K562 (cell line): ENCODE results near the gene NDRG3. TPM values are rescaled to one million over a fixed set of nuclear protein-coding genes. Genes with fewer than 3 reads are reported as not detected.
A peak's percentile ranks its signal among the peaks of the same experiment; 100 is the strongest.

Experiments
- ATAC-seq: fragments of 200-7000 bp; cut with Tn5 transposase; 3 replicates; pipeline ENCODE4 v1.9.1; 2020; ENCODE audit warnings: moderate library complexity
- BruUV-seq: library from RNA; stranded (reverse); fragments of 400-500 nt; replicated peaks from 2 replicates; lab custom pipeline; 2021; lab: Mats Ljungman, UMichigan
- CTCF ChIA-PET: fragments of 300-600 bp; formaldehyde crosslinking; extraction: SDS; loops from one replicate; lab custom pipeline; 2021; ENCODE audit warnings: low intra/inter-chr PET ratio; lab: Yijun Ruan, JAX
- POLR2A ChIA-PET: fragments of 300-600, 350-650 bp; sonication (Branson Sonifier 250); formaldehyde crosslinking; extraction: SDS; loops from one replicate; lab custom pipeline; 2021; ENCODE audit warnings: antibody characterized with exemption, inconsistent platforms; lab: Yijun Ruan, JAX
- DNase-seq, 4 experiments: peaks; one replicate each; pipeline versions ENCODE4 v3.0.0 to v3.0.0-alpha.2; 2011 to 2018; ENCODE audit warnings: low spot score in 3 of 4, mixed read lengths in 3 of 4; ENCODE audit errors: extremely low read depth in 1 of 4
- FAIRE-seq: peaks from 2 replicates; lab custom pipeline; 2011; peaks lifted over from hg19 to GRCh38; lab: Jason Lieb, UNC
- H2AFZ ChIP-seq: 2 replicates; pipeline ENCODE4 v1.6.0; 2011; ENCODE audit warnings: low read depth, low read length, control low read depth, inconsistent platforms
- H3K27ac ChIP-seq: fragments of 200-600 bp; 3 replicates; pipeline ENCODE4 v1.8.0; 2011; ENCODE audit warnings: low read depth, mild to moderate bottlenecking, control low read depth, inconsistent platforms, low read length, moderate library complexity, mixed read lengths; ENCODE audit errors: extremely low read depth
- H3K27me3 ChIP-seq, 2 experiments: fragments of 300-600 bp in 1 of 2; 2 replicates in 1 of 2; 3 replicates in 1 of 2; pipeline versions ENCODE4 v1.6.0 to v1.8.0; 2011; ENCODE audit warnings: inconsistent platforms in 2 of 2, low read length in 2 of 2, mild to moderate bottlenecking in 1 of 2, mixed read lengths in 1 of 2, moderate library complexity in 1 of 2; ENCODE audit not compliant: control insufficient read depth in 2 of 2, insufficient read depth in 2 of 2
- H3K36me3 ChIP-seq: fragments of 300-600 bp; 3 replicates; pipeline ENCODE4 v1.8.0; 2011; ENCODE audit warnings: mild to moderate bottlenecking, low read length, inconsistent platforms; ENCODE audit not compliant: control insufficient read depth, insufficient read depth
- H3K4me1 ChIP-seq, 2 experiments: fragments of 200-600 bp in 1 of 2; replicated peaks in 1 of 2; 2 replicates in 1 of 2; 3 replicates in 1 of 2; pipeline versions ENCODE4 v1.5.1 to v1.8.0; 2011; ENCODE audit warnings: inconsistent platforms in 2 of 2, low read length in 2 of 2, mild to moderate bottlenecking in 1 of 2, mixed read lengths in 1 of 2, moderate library complexity in 1 of 2; ENCODE audit not compliant: control insufficient read depth in 2 of 2, insufficient read depth in 2 of 2
- H3K4me2 ChIP-seq: 2 replicates; pipeline ENCODE4 v1.6.1; 2011; ENCODE audit warnings: low read length, control low read depth, inconsistent platforms, mixed read lengths; ENCODE audit not compliant: insufficient read depth
- H3K4me3 ChIP-seq: fragments of 200-600 bp; sonication (generic), shearing (Covaris generic); 2 replicates; pipeline ENCODE4 v1.5.1; 2016; ENCODE audit warnings: control low read depth, inconsistent platforms
- H3K79me2 ChIP-seq: fragments of 200-600 bp; 3 replicates; pipeline ENCODE4 v1.8.0; 2011; ENCODE audit warnings: low read length, inconsistent platforms; ENCODE audit not compliant: control insufficient read depth, insufficient read depth
- H3K9ac ChIP-seq, 2 experiments: 2 replicates each; pipeline versions ENCODE4 v1.6.0 to v1.6.1; 2011; ENCODE audit warnings: low read depth in 2 of 2, low read length in 2 of 2, control low read depth in 1 of 2, inconsistent platforms in 1 of 2, mild to moderate bottlenecking in 1 of 2, mixed read lengths in 1 of 2; ENCODE audit not compliant: insufficient read depth in 1 of 2
- H3K9me1 ChIP-seq: one replicate; pipeline ENCODE4 v1.6.0; 2011; ENCODE audit warnings: inconsistent platforms, mild to moderate bottlenecking, low read length, moderate library complexity; ENCODE audit not compliant: control insufficient read depth, insufficient read depth
- H3K9me3 ChIP-seq: replicated peaks from 2 replicates; pipeline ENCODE4 v1.5.1; 2011; ENCODE audit warnings: low read depth, low read length, inconsistent platforms; ENCODE audit not compliant: control insufficient read depth, insufficient read depth
- H4K20me1 ChIP-seq: replicated peaks from 2 replicates; pipeline ENCODE4 v1.6.1; 2011; ENCODE audit warnings: low read length, inconsistent platforms, mixed read lengths; ENCODE audit not compliant: control insufficient read depth, insufficient read depth
- ZNF384 ChIP-seq: IDR thresholded peaks from 2 replicates; pipeline ENCODE4 v1.6.1; 2012; ENCODE audit warnings: low read depth, low read length, improper control_type of control experiment
- WGBS: fragments of 100-300 bp; shearing (Covaris generic); methylation state at CpG from one replicate; pipeline ENCODE4 v1.1.6; 2016; ENCODE audit warnings: low coverage, mixed read lengths; ENCODE audit not compliant: insufficient coverage; ENCODE audit errors: missing lambda C conversion rate; 5-methylcytosine and 5-hydroxymethylcytosine counted together
- in situ Hi-C: fragments of 300-500 bp; cut with MboI; formaldehyde crosslinking; loops from 4 replicates; pipeline ENCODE4 v1.15.0; 2018; ENCODE audit warnings: inconsistent platforms, mixed read lengths
- intact Hi-C: fragments of 100-400 bp; cut with micrococcal nuclease; formaldehyde crosslinking; loops from 2 replicates; pipeline ENCODE4 v1.14.2; 2022
- polyA plus RNA-seq, 8 experiments: library from polyadenylated mRNA; depleted of rRNA in 4 of 8; stranded (reverse) in 5 of 8; unstranded in 3 of 8; fragments of >200 nt; fragmentation: Nextera tagmentation in 2 of 8; fragmentation: Illumina TruSeq in 1 of 8; extraction: Ambion mirVana in 2 of 8; extraction: Trizol in 1 of 8; gene quantifications; 2 replicates each; pipeline versions ENCODE4 v1.2.1 to v1.2.3, GENCODE V29; 2011 to 2014; ENCODE audit warnings: inconsistent platforms in 1 of 8, missing spikeins in 1 of 8
- total RNA-seq, 7 experiments: library from RNA; depleted of rRNA in 6 of 7; stranded (reverse); fragments of >200 nt in 6 of 7; fragmentation: Illumina TruSeq in 2 of 7; extraction: Trizol in 2 of 7; gene quantifications; 2 replicates each; pipeline versions ENCODE4 v1.2.1 to v1.2.3, GENCODE V29; 2011 to 2021; ENCODE audit warnings: low replicate concordance in 1 of 7
- TF ChIP-seq, protein P1 (sequence below), 3 experiments: IDR thresholded peaks in 2 of 3; conservative IDR thresholded peaks in 1 of 3; 2 replicates each; pipeline ENCODE4 v1.5.1; 2011 to 2012; ENCODE audit warnings: low read length in 3 of 3, mild to moderate bottlenecking in 3 of 3, control low read depth in 2 of 3, improper control_type of control experiment in 1 of 3, inconsistent platforms in 1 of 3, low read depth in 1 of 3, mixed read lengths in 1 of 3, moderate library complexity in 1 of 3; ENCODE audit not compliant: insufficient read depth in 2 of 3
- TF ChIP-seq, protein P2 (sequence below): fragments of 450-650 bp; formaldehyde crosslinking; conservative IDR thresholded peaks from 2 replicates; pipeline ENCODE4 v1.4.0; 2022; ENCODE audit warnings: mild to moderate bottlenecking, missing genetic modification characterization
- TF ChIP-seq, protein P3 (sequence below): sonication (generic); IDR thresholded peaks from 2 replicates; pipeline ENCODE4 v1.6.1; 2016

The NDRG3 gene
- total and polyA plus RNA-seq, 9 of the 15 experiments (the other 6 are each of a cell fraction or from before 2014, with no cell fraction given) = 14.6 to 39.4 (median 24.4) TPM

DNA sequence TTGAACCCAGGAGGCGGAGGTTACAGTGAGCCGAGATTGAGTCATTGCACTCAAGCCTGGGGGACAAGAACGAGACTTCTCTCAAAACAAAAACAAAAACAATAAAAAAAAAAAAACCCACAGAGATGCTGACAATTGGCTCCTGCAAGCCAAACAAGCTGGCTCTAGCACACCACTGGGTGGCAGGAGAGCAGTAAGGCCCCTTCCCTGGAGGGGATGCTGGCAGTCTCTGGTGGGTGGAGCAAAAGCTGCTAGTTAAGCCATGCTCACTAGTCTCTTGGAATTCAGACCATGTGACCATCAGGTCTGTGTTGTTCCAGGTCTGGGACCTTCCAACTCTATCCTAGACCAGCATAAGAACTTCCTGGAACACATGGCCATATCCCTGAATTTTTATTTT, 46.5 kb upstream of the NDRG3 start:
- H3K4me2 ChIP-seq = no peak overlapping the region
- TF ChIP-seq, protein P1, sequence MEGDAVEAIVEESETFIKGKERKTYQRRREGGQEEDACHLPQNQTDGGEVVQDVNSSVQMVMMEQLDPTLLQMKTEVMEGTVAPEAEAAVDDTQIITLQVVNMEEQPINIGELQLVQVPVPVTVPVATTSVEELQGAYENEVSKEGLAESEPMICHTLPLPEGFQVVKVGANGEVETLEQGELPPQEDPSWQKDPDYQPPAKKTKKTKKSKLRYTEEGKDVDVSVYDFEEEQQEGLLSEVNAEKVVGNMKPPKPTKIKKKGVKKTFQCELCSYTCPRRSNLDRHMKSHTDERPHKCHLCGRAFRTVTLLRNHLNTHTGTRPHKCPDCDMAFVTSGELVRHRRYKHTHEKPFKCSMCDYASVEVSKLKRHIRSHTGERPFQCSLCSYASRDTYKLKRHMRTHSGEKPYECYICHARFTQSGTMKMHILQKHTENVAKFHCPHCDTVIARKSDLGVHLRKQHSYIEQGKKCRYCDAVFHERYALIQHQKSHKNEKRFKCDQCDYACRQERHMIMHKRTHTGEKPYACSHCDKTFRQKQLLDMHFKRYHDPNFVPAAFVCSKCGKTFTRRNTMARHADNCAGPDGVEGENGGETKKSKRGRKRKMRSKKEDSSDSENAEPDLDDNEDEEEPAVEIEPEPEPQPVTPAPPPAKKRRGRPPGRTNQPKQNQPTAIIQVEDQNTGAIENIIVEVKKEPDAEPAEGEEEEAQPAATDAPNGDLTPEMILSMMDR (IDR thresholded peaks at IDR 0.05 in 2 of 3, conservative IDR thresholded peaks at IDR 0.05 in 1 of 3; ENCODE audit: insufficient read depth in 2 of 3, low read depth in 1 of 3, low read length in 3 of 3) = peak in 2 of 3 experiments; percentile 39 to 40; a peak in 3 of 6 replicates
- TF ChIP-seq ZNF384 = 0 out of 2 replicates have a peak, but pooled peaks have one; percentile 42
- TF ChIP-seq, protein P2, sequence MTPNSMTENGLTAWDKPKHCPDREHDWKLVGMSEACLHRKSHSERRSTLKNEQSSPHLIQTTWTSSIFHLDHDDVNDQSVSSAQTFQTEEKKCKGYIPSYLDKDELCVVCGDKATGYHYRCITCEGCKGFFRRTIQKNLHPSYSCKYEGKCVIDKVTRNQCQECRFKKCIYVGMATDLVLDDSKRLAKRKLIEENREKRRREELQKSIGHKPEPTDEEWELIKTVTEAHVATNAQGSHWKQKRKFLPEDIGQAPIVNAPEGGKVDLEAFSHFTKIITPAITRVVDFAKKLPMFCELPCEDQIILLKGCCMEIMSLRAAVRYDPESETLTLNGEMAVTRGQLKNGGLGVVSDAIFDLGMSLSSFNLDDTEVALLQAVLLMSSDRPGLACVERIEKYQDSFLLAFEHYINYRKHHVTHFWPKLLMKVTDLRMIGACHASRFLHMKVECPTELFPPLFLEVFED (CRISPR knock-in tag) = no peak
- TF ChIP-seq, protein P3, sequence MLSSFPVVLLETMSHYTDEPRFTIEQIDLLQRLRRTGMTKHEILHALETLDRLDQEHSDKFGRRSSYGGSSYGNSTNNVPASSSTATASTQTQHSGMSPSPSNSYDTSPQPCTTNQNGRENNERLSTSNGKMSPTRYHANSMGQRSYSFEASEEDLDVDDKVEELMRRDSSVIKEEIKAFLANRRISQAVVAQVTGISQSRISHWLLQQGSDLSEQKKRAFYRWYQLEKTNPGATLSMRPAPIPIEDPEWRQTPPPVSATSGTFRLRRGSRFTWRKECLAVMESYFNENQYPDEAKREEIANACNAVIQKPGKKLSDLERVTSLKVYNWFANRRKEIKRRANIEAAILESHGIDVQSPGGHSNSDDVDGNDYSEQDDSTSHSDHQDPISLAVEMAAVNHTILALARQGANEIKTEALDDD = peak; percentile 93
- BruUV-seq = no TSS peak
- no peaks in the 10 kb centered on the region for H3K9me3 ChIP-seq
- peak; percentile 37 for FAIRE-seq
- no peaks in the 10 kb centered on the region for H3K9me1 ChIP-seq
- ChIA-PET POLR2A (interaction anchor here (1.5 kb wide), 1 partner anchor 19 kb away, joined by 3 read pairs; the partner anchor contains the start of gene DSN1), CTCF (interaction anchor here (0.7 to 1.1 kb wide), 2 partner anchors 89 to 90 kb away, joined by 3 to 4 read pairs; no protein-coding TSS in a partner anchor)
- intact Hi-C loops (no loop called here), in situ Hi-C loops (no loop called here)
- H3K4me3 ChIP-seq = no peak overlapping the region
- H3K27ac ChIP-seq = no peak overlapping the region
- WGBS = 88% methylated on average over 1 of the region's 3 CpGs
- DNase-seq = peak in 3 of 4 experiments; percentile 25 to 37 (median 32)
- no peak overlapping the region for H3K9ac ChIP-seq
- H3K36me3 ChIP-seq = peaks cover 64% of the 10 kb centered on the region
- no peaks in the 10 kb centered on the region for H3K79me2 ChIP-seq
- H3K4me1 ChIP-seq = peaks cover 0 to 8% of the 10 kb centered on the region in 2 experiments; a peak in 2 of 5 replicates
- H4K20me1 ChIP-seq = no peaks in the 10 kb centered on the region
- ATAC-seq = peak; percentile 73
- H2AFZ ChIP-seq = no peak overlapping the region
- no peaks in the 10 kb centered on the region for H3K27me3 ChIP-seq
